Measurements from ENCODE around the gene PSTK. TPM values are rescaled to one million over a fixed set of nuclear protein-coding genes. Genes with fewer than 3 reads are reported as not detected.

The PSTK gene
- polyA plus RNA-seq, 2 of the 4 experiments (the other 2 are of a cell fraction), result 5.3 to 9.0 TPM

DNA sequence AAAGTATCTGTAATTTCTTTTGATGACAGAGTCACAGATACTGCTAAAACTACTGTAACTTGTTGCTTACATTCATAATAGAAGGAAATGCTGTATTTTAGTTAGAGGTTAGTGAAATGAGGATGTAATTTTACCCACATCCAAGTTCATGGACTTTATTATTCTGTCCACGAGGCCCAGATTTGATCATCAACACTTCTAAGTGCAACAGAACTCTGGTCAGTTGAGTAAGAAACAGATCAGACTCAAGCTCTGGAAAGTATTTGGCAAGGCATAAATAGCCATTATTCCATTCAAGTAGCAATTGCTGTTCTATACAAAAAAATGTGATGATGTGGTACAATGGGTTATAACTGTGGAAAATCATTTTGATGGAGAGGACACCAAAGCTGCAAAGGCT lies 50.9 kb downstream of the PSTK start:
- TF ChIP-seq EP300 (IDR thresholded peaks at IDR 0.05) (no peak), RNF2 (IDR thresholded peaks at IDR 0.05; ENCODE audit: borderline replicate concordance, low read depth) (no peak), BHLHE40 (IDR thresholded peaks at IDR 0.05; ENCODE audit: low read depth, low read length) (no peak), NFE2L2 (conservative IDR thresholded peaks at IDR 0.05; ENCODE audit: low read length) (no peak), RAD21 (conservative IDR thresholded peaks at IDR 0.05 in 1 of 2, IDR thresholded peaks at IDR 0.05 in 1 of 2) (no peak), FOXS1 (CRISPR knock-in tag; IDR thresholded peaks at IDR 0.05) (no peak), TP53 (CRISPR knock-in tag; IDR thresholded peaks at IDR 0.05) (no peak), EHF (CRISPR knock-in tag; IDR thresholded peaks at IDR 0.05) (no peak), RFX5 (IDR thresholded peaks at IDR 0.05) (no peak), HOXB13 (CRISPR knock-in tag; IDR thresholded peaks at IDR 0.05; ENCODE audit: low read depth) (no peak), MAZ (IDR thresholded peaks at IDR 0.05; ENCODE audit: borderline replicate concordance, low read depth, low read length) (no peak), ZNF302 (CRISPR knock-in tag; IDR thresholded peaks at IDR 0.05) (no peak), PHF8 (IDR thresholded peaks at IDR 0.05; ENCODE audit: borderline replicate concordance, low read depth) (no peak), JUNB (IDR thresholded peaks at IDR 0.05) (no peak), HDAC2 (IDR thresholded peaks at IDR 0.05) (no peak)
- TF ChIP-seq, protein P1, sequence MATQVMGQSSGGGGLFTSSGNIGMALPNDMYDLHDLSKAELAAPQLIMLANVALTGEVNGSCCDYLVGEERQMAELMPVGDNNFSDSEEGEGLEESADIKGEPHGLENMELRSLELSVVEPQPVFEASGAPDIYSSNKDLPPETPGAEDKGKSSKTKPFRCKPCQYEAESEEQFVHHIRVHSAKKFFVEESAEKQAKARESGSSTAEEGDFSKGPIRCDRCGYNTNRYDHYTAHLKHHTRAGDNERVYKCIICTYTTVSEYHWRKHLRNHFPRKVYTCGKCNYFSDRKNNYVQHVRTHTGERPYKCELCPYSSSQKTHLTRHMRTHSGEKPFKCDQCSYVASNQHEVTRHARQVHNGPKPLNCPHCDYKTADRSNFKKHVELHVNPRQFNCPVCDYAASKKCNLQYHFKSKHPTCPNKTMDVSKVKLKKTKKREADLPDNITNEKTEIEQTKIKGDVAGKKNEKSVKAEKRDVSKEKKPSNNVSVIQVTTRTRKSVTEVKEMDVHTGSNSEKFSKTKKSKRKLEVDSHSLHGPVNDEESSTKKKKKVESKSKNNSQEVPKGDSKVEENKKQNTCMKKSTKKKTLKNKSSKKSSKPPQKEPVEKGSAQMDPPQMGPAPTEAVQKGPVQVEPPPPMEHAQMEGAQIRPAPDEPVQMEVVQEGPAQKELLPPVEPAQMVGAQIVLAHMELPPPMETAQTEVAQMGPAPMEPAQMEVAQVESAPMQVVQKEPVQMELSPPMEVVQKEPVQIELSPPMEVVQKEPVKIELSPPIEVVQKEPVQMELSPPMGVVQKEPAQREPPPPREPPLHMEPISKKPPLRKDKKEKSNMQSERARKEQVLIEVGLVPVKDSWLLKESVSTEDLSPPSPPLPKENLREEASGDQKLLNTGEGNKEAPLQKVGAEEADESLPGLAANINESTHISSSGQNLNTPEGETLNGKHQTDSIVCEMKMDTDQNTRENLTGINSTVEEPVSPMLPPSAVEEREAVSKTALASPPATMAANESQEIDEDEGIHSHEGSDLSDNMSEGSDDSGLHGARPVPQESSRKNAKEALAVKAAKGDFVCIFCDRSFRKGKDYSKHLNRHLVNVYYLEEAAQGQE (IDR thresholded peaks at IDR 0.05), result no peak
- Histone ChIP-seq H3K27ac (no peak overlapping the region), H3K4me1 (no peaks in the 10 kb centered on the region), H3K4me2 (no peak overlapping the region), H3K4me3 (no peak overlapping the region), H3K9me3 (no peaks in the 10 kb centered on the region)
- DNase-seq (ENCODE audit: low read depth in 1 of 2, low spot score in 1 of 2) (no peak), FAIRE-seq (no peak), ATAC-seq (no peak)
- ChIA-PET CTCF (interaction anchor here (0.9 to 4.1 kb wide), 3 partner anchors 9 to 20 kb away, joined by 3 to 27 read pairs (median 3); no protein-coding TSS in a partner anchor), POLR2A (no interaction called here)
- WGBS (ENCODE audit: missing lambda C conversion rate), result 72% methylated on average over 1 of the region's 1 CpG

DNA sequence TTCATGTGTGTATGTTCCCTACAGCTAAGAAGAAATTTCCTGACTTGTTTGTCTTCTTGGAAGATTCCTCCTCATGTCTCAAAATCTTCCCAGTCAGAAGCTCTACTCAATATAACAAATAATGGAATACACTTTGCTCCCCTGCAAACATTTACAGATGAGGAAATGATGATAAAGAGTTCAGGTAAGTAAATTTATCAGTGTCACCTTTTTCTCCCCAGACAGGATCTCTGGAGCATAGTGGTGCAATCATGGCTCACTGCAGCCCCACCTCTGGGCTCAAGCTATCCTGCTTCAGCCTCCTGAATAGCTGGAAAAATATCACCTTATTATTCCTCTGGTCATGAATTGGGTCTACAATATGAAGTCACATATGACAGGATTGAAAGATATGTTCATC lies 54.1 kb downstream of the PSTK start:
- POLR2A ChIA-PET, result no interaction called here
- CTCF ChIA-PET, result interaction anchor here (1.4 to 4.1 kb wide), 4 partner anchors 9 to 524 kb away, joined by 4 to 27 read pairs (median 5); no protein-coding TSS in a partner anchor
- no peak overlapping the region for H3K4me3 ChIP-seq
- FAIRE-seq (no peak), ATAC-seq (no peak), DNase-seq (ENCODE audit: low read depth in 1 of 2, low spot score in 1 of 2) (no peak)
- no peaks in the 10 kb centered on the region for H3K9me3 ChIP-seq
- no peaks in the 10 kb centered on the region for H3K4me1 ChIP-seq
- no peak overlapping the region for H3K27ac ChIP-seq
- no peak overlapping the region for H3K4me2 ChIP-seq
- TF ChIP-seq MAFK (IDR thresholded peaks at IDR 0.05; ENCODE audit: partially characterized antibody), result no peak
- TF ChIP-seq POLR2AphosphoS2 (conservative IDR thresholded peaks at IDR 0.05; ENCODE audit: low read length), result no peak
- TF ChIP-seq ZSCAN20 (CRISPR knock-in tag; IDR thresholded peaks at IDR 0.05), result no peak
- no peak for TF ChIP-seq CEBPB (IDR thresholded peaks at IDR 0.05)
- no peak for TF ChIP-seq JUNB (IDR thresholded peaks at IDR 0.05)
- no peak for TF ChIP-seq FOSB (CRISPR knock-in tag; IDR thresholded peaks at IDR 0.05)
- TF ChIP-seq HOXA7 (CRISPR knock-in tag; IDR thresholded peaks at IDR 0.05), result no peak
- no peak for TF ChIP-seq ZNF302 (CRISPR knock-in tag; IDR thresholded peaks at IDR 0.05)
- no peak for TF ChIP-seq MAZ (IDR thresholded peaks at IDR 0.05; ENCODE audit: borderline replicate concordance, low read depth, low read length)
- no peak for TF ChIP-seq HDAC2 (IDR thresholded peaks at IDR 0.05)
- TF ChIP-seq ATOH8 (CRISPR knock-in tag; IDR thresholded peaks at IDR 0.05; ENCODE audit: low read depth), result no peak
- no peak for TF ChIP-seq KDM1A (IDR thresholded peaks at IDR 0.05; ENCODE audit: low read depth)
- TF ChIP-seq ZC3H11A (IDR thresholded peaks at IDR 0.05), result no peak
- TF ChIP-seq CHD4 (IDR thresholded peaks at IDR 0.05; ENCODE audit: borderline replicate concordance), result no peak
- TF ChIP-seq HES2 (IDR thresholded peaks at IDR 0.05), result no peak
- TF ChIP-seq MYC (IDR thresholded peaks at IDR 0.05; ENCODE audit: borderline replicate concordance, low read length), result no peak
- TF ChIP-seq TP53 (CRISPR knock-in tag; IDR thresholded peaks at IDR 0.05), result no peak

All from A549 (cell line).